ENCODE results near the gene CNTN4.

CNTN4 gene

GRCh38 chr3:2354702-2355101, 256.0 kb downstream of the CNTN4 start:
- Histone ChIP-seq H3K27me3 (replicated peaks; ENCODE audit: control insufficient read depth, insufficient read depth, low read length) (no peaks in the 10 kb centered on the region), H3K4me3 (replicated peaks; ENCODE audit: low read depth, low read length) (no peak overlapping the region), H3K36me3 (ENCODE audit: control insufficient read depth, insufficient read depth, low read length) (no peaks in the 10 kb centered on the region)
- TF ChIP-seq CTCF (IDR thresholded peaks at IDR 0.05; ENCODE audit: insufficient read depth, low read length, poor library complexity, severe bottlenecking), result no peak
- no peak for DNase-seq (ENCODE audit: extremely low read depth, insufficient read length)

GRCh38 chr3:2356298-2356950, 257.8 kb downstream of the CNTN4 start:
- TF ChIP-seq CTCF (IDR thresholded peaks at IDR 0.05; ENCODE audit: insufficient read depth, low read length, poor library complexity, severe bottlenecking), result no peak
- H3K4me3 ChIP-seq (replicated peaks; ENCODE audit: low read depth, low read length), result no peak overlapping the region
- H3K36me3 ChIP-seq (ENCODE audit: control insufficient read depth, insufficient read depth, low read length), result no peaks in the 10 kb centered on the region
- DNase-seq (ENCODE audit: extremely low read depth, insufficient read length), result no peak
- no peaks in the 10 kb centered on the region for H3K27me3 ChIP-seq (replicated peaks; ENCODE audit: control insufficient read depth, insufficient read depth, low read length)

- no peak overlapping the region for H3K4me3 ChIP-seq (replicated peaks; ENCODE audit: low read depth, low read length)
- no peak for DNase-seq (ENCODE audit: extremely low read depth, insufficient read length)
- no peaks in the 10 kb centered on the region for H3K27me3 ChIP-seq (replicated peaks; ENCODE audit: control insufficient read depth, insufficient read depth, low read length)
- H3K36me3 ChIP-seq (ENCODE audit: control insufficient read depth, insufficient read depth, low read length), result no peaks in the 10 kb centered on the region
- TF ChIP-seq CTCF (IDR thresholded peaks at IDR 0.05; ENCODE audit: insufficient read depth, low read length, poor library complexity, severe bottlenecking), result no peak
Observed at GRCh38 chr3:2360815-2361214, 262.1 kb downstream of the CNTN4 start.

- no peak for DNase-seq (ENCODE audit: extremely low read depth, insufficient read length)
- Histone ChIP-seq H3K36me3 (ENCODE audit: control insufficient read depth, insufficient read depth, low read length) (no peaks in the 10 kb centered on the region), H3K27me3 (replicated peaks; ENCODE audit: control insufficient read depth, insufficient read depth, low read length) (no peaks in the 10 kb centered on the region), H3K4me3 (replicated peaks; ENCODE audit: low read depth, low read length) (no peak overlapping the region)
- no peak for TF ChIP-seq CTCF (IDR thresholded peaks at IDR 0.05; ENCODE audit: insufficient read depth, low read length, poor library complexity, severe bottlenecking)
Observed at GRCh38 chr3:2362122-2362521, 263.5 kb downstream of the CNTN4 start.

- Histone ChIP-seq H3K36me3 (ENCODE audit: control insufficient read depth, insufficient read depth, low read length) (no peaks in the 10 kb centered on the region), H3K4me3 (replicated peaks; ENCODE audit: low read depth, low read length) (no peak overlapping the region), H3K27me3 (replicated peaks; ENCODE audit: control insufficient read depth, insufficient read depth, low read length) (no peaks in the 10 kb centered on the region)
- TF ChIP-seq CTCF (IDR thresholded peaks at IDR 0.05; ENCODE audit: insufficient read depth, low read length, poor library complexity, severe bottlenecking), result no peak
- no peak for DNase-seq (ENCODE audit: extremely low read depth, insufficient read length)
Observed at GRCh38 chr3:2363854-2364253, 265.2 kb downstream of the CNTN4 start.

GRCh38 chr3:2370317-2370716, 271.7 kb downstream of the CNTN4 start:
- Histone ChIP-seq H3K27me3 (replicated peaks; ENCODE audit: control insufficient read depth, insufficient read depth, low read length) (no peaks in the 10 kb centered on the region), H3K4me3 (replicated peaks; ENCODE audit: low read depth, low read length) (no peak overlapping the region), H3K36me3 (ENCODE audit: control insufficient read depth, insufficient read depth, low read length) (no peaks in the 10 kb centered on the region)
- TF ChIP-seq CTCF (IDR thresholded peaks at IDR 0.05; ENCODE audit: insufficient read depth, low read length, poor library complexity, severe bottlenecking), result no peak
- no peak for DNase-seq (ENCODE audit: extremely low read depth, insufficient read length)

Data from GM06990 (cell line).